Amniotic epithelial cell (primary cell): ENCODE data around the gene DUS1L.

ENCODE experiments used
- DNase-seq: peaks from one replicate; pipeline ENCODE4 v3.0.0-alpha.2; 2010; ENCODE audit warnings: low read depth

The DUS1L gene

DNA sequence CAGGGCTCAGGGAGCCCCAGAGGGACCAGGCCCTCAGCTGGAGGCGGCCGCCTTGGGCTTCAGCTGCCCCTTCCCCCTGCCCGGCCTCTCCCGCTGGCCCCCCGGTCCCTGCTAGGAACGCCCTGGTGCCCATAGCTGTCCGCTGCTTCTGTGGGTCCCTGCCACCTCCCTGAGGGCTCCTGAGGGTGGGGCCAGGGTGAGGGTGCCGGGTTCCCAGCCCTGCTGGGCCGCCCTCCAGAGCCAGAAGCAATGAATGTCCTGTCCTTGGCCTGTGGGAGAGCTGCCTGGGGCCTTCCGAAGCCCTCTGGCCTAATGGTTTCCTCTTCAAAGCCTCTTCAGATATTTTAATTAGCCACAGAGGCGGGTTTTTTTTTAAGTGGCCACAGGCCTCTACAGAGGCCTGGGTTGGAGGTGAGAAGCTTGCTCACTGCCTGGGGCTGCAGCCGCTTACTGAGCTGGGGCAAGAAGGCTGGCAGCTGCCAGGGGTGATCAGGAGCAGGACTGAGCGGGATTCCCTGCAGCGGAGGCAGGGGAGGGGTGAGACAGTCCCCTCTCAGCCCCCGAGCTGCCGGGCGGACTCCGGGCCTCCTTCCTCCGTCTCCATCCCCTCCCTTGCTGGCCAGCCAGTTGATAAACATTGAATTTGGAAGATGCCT lies 52.8 kb downstream of the DUS1L start:
- no peak for DNase-seq

DNA sequence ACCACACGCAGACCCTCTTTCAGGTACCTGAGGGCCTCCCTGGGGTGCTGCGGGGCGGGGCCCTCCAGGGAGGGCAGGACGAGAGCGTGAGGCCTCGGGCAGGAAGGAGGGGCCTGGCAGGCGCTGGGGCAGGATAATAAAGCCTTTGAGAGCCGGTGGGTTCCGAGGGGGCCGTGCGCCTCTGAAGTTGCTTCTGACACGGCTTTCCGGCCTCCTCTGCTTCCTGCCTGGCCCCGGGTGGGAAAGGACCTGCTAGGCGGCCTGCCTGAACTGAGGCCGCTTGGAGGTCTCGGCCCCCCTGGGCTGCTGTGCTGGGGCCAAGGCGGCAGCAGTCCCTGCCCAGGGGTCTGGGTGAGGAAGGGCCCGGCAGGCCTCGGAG lies 53.4 kb downstream of the DUS1L start:
- no peak for DNase-seq

DNA sequence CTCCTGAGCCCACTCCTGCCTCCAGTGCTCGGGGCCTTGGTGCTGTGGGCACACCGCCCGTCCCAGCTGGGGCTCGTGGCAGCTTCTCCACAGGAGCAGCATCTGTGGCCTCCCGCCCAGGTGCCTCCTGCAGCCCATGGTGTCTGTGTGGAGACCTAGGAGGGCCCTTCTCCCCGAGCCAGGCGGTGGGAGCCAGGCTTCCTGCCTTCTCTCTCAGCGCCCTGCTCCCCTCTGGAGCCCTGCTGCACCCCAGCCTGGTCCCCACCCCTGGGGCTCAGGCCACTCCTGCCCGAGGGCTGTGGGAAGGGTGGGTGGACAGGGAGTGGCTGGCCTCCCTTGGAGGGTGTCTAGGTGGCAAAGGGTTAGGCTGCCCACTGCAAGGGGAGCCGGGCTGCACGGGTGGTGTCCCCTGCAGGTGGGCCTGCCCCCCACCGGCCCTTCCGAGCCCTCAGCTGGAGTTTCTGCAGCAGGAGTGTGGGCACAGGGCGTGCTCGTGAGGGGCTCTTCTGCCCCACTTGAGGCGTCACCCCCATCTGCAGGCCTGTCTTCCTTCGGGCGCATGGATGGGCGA lies 53.9 kb downstream of the DUS1L start:
- no peak for DNase-seq

DNA sequence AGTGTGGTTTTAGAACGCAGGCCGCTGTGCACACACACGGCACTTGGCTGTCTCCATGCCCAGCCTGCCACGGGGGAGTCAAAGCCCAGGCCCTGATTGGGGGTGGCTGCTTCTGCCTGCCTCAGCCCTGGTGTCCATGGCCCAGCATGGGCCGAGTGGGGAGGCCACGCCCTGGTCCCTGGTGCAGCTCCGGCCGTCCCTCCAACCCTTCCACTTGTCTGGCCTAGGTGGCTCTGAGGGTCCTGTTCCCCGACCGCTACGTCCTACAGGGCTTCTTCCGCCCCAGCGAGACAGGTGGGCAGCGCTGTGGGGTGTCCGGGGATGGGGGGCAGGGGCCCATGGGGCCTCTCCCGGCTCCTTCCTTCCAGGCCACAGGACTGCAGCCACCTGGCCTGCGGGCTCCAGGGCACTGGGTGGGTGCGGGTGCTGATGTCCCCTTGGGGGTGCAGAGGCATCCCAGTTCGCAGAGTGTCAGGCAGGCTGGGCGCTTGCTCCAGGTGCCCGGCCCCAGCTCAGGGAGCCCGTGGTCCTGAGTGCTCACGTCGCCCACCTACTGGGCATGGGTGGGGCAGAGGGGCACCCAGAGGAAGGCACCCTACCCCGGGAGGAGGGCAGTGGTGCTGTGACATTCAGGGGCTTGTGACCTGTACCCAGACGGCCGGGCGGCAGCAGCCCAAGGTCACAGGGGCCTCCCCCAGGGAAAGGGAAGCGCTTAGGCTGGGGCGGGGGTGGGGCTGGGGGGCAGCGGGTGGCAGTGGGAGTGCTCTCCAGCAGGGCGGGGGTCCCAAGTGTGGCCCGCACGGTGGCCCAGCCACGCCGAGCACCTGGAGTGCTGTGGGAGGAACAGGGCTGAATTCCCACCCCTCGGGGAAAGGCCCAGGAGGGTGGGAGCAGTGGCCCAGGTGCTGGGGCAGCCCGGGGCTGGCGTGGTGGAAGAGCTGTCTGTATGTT lies 54.8 kb downstream of the DUS1L start:
- DNase-seq: no peak

DNA sequence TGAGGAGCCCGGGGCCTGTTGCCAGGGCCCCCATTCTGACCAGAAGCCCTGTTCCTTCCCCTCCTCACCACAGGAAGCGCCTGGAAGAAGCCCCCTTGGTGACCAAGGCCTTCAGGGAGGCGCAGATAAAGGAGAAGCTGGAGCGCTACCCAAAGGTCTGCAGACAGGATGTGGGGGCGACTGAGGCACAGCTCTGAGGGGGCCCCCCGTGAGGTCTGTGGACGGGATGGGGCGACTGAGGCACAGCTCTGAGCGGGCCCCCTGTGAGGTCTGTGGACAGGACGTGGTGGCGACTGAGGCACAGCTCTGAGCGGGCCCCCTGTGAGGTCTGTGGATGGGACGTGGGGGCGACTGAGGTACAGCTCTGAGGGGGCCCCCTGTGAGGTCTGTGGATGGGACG lies 56.2 kb downstream of the DUS1L start:
- no peak for DNase-seq

DNA sequence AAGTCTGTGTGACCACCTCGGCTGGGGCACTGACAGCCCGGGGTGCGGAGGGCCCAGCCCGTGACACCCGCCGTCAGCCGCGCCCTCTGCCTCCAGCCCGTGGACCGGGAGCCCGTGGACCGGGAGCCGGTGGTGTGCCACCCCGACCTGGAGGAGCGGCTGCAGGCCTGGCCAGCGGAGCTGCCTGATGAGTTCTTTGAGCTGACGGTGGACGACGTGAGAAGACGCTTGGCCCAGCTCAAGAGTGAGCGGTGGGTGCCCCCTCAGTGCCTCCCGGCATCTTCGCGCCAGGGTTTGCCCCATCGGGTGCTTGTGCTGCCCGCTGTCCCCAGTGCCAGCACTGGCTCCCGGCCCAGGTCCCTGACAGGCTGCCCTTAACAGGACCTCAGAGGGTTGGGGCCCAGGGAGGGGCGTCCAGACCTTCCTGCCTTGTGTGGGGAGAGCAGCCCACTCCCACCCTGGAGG lies 56.6 kb downstream of the DUS1L start:
- no peak for DNase-seq

DNA sequence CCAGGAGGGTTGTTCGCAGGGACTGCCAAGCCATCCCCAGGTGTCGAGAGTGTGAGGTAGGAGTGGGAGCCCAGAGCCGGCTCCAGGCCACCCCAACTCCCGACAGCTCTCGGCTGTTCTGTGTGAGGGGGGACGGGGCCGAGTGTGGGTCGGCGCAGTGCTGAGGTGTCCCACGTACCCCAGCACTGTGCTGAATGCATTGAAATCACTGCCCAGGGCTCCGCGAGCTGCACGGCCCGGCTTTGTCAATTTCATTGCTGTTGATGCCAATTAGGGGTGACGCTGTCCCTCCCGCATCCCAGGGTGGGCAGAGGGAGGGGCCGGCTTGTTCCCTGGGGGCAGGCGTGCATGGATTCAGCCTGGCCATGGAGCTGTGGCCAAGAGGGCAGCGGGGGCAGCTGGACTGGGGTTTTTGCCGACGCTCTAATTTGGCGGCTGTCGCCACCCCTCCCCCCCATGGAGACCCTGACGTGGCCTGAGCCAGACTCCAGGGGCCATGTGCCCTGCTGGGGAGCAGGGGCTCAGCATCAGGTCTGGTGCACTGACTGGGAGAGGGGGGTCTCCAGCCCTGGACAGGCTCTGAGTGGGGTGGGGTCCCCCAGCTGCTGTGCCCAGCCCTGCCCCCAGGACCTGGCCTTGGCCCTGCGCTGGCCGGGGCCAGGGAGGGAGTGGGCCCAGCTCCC lies 57.2 kb downstream of the DUS1L start:
- no peak for DNase-seq
